A673 (cell line): ENCODE data around the gene ADGB.

Source experiments
- CTCF ChIP-seq: fragments of 300-800, 200-600 bp; sonication (generic); conservative IDR thresholded peaks from 2 replicates; pipeline ENCODE4 v1.5.1; 2017; ENCODE audit warnings: low read depth, mild to moderate bottlenecking, antibody characterized with exemption, low read length, moderate library complexity, mixed read lengths
- EZH2 ChIP-seq: fragments of 200-600 bp; sonication (generic); IDR thresholded peaks from 2 replicates; pipeline ENCODE4 v1.6.1; 2017; ENCODE audit warnings: borderline replicate concordance, low read depth, mild to moderate bottlenecking, mixed read lengths, antibody characterized with exemption, low read length; ENCODE audit not compliant: poor library complexity, severe bottlenecking

- TF ChIP-seq CTCF (no peak), EZH2 (no peak)
These were observed 266.1 kb downstream of the ADGB start for GRCh38 chr6:146864885-146865284.
